TTC549 (cell line): ENCODE results near the gene PIP5K1A.
"Not testable (repeated sequence)": the region's sequence is repeated elsewhere in the genome, so short reads cannot be mapped to it uniquely, and the experiment has no call there.

Experiments used
- FAIRE-seq: peaks from 2 replicates; lab custom pipeline; 2012; peaks lifted over from hg19 to GRCh38; lab: Jason Lieb, UNC

The PIP5K1A gene

DNA sequence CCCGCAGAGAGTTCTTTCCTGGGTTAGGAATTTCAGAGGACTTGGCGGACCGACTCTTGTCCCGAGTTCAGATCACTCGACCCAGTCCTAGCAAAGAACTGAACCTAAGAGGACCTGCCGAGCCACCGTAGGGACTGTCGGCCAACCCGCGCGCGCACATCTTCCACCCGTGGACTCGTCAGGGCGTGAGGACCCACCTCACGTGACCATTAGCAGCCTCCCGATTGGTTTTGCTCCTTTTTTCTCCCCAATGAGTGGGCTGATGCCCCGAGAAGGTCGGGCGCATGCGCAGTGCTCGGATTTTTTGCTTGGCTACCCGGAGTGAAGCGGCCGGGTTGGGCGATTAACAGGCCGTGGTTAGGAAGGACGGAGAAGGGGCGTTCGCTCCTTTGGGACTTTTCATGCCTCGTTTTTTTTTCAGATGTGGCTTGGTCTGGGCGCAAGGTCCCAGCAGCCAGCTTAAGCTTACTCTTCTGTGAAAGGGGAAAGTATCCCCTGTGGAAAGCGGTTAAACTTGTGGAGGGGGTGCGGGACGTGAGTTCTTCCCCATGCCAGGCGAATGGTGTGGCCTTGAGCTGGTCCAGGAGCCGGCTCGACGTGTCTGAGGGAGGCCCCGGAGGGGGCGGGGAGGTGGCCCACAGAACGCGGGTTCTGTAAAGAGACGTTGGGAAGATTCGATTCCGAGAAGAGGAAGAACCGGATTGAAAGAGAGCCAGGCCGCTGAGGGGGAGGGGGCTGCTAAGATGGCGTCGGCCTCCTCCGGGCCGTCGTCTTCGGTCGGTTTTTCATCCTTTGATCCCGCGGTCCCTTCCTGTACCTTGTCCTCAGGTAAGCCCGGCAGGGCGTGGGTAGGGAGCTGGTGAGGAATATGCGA lies at the start of gene PIP5K1A:
TSS of gene PIP5K1A (plus strand) at position 299 of the 874 bp plus-strand sequence. CDS start at position 744, 445 bp downstream.
- FAIRE-seq, result peak; percentile 96

DNA sequence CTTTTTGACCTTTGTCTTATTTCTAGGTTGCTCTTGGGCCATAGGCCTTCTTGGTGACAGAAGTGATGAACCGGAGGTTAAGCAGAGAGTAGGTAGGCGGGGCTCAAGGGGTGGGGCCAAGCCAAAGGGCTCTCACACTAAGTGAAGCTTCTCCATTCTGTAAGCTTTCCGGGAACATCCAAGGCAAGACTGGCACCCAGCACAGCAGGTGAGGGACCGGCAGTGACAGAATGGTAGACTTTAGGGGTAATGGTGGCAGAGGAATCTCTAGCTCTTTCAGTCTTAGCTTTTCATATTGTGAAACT lies 41.9 kb upstream of the PIP5K1A start, which contains the start of gene TNFAIP8L2:
TSS of gene TNFAIP8L2 (plus strand) at position 135 of the 305 bp plus-strand sequence. CDS start 2,049 bp downstream, outside the sequence.
- FAIRE-seq, result no peak

DNA sequence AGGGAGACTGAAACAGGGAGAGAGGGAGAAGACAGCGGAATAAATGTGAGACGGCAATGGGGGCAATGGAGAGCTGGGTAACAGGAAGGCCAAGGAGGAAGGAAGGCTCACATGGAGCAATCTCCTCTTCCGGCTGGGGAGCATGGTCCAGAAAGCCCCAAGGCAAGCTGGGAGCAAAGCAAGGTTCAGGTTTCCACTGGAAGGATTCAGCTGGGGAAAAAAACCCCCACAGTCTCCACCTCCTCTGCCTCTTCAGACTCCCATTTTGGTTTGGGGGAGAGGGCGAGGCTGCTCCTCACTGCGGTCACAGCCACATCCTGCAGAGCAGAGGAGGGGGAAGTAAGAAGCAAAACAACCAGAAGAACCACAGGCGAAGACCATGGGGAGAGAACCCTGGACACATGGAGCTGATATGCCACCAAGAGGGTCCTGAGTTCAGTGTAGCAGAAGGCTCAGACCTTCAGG lies 41.3 kb upstream of the PIP5K1A start:
- FAIRE-seq, result no peak

DNA sequence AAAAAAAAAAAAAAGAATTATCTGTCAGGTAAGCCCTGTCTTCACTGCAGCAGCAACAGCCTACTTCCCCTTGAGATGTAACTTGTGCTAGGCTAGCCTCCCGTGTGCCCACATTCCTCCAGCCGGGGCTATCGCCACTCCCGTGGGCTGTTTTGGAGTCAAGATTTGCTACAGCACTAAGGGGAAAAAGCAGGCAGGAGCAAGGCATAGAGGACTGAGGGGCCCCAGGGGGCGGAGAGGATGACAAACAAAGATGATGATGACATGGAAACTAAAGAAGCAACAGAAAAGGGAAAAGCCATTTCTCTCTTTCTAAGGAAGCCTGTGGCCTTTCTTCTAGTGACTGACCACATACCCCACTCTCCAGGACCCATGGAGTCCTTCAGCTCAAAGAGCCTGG lies 40.0 kb upstream of the PIP5K1A start:
- FAIRE-seq, result no peak

- FAIRE-seq, result no peak
These were observed 39.6 kb upstream of the PIP5K1A start for GRCh38 chr1:151158751-151159251.

DNA sequence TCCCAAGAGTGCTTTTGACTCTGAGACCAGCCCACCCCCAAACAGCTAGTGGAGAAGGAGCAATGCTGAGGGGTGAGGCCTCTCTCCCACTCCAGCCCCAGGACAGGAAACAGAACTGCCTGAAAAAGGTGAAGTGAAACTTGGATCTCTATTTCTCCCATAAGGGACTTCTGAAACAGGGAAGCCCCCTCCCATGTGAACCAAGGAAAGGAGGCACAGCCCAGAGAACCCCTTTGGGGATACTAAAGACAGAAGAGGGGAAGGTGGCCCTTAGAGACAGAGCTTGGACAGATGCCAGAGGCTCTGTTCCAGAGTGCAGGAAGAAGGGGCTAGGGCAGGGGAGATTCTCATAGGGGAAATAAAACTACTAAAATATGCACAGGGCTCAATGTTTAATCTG lies 39.0 kb upstream of the PIP5K1A start:
- no peak for FAIRE-seq

GRCh38 chr1:151164732-151165280 lies 33.5 kb upstream of the PIP5K1A start:
- FAIRE-seq, result no peak

DNA sequence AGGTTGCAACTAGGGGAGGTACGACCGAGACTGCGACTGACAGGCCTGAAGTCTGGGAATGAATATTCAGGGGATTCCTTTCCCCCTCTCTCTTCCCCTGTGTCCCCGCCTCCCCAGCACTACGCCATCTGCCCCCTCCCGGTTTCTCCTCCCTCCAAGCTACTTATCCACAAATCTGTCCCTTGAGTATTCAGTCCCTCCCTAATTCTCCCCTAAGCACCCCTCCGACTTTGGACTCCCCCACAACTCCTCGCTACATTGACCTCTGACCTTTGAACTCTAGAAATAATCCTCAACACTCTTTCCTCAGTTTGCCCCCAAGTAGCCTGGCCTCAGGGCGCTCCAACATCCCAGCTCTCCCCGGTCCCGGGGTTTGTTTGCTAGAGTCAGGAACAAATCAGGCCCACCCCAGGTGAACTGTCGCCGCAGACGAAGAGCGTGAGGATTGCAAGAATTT lies 33.0 kb upstream of the PIP5K1A start:
- FAIRE-seq, result no peak

GRCh38 chr1:151165738-151166504 lies 32.4 kb upstream of the PIP5K1A start, which contains the start of the genes LYSMD1 and SCNM1:
Gene LYSMD1 (minus strand): TSS chr1:151165902. CDS start chr1:151165258, 644 bp downstream.
Gene SCNM1 (plus strand): TSS chr1:151166144. CDS start chr1:151166153, 9 bp downstream.
- FAIRE-seq, result peak; percentile 99

- no peak for FAIRE-seq
These were observed 31.8 kb upstream of the PIP5K1A start for GRCh38 chr1:151166505-151166956.

- no peak for FAIRE-seq
These were observed 31.2 kb upstream of the PIP5K1A start for GRCh38 chr1:151167116-151167515.

DNA sequence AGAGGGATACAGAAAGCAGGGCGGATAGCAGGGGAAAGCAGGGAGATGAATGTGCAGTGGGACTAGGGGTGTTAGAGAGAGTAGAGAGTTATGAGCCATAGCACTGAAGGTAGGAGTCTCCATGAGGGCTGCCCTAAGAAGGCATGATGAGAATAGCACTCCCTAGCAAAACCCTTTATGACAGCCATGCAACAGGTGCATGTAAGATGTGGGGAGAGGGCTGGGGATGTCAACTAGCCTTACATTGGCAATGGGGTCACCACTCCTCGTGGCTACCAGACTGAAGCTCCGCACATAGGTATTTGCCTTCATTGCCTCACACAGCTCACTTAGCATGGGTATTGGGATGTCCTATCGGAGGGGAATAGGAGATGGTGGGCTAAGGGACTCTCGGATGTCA lies 27.2 kb upstream of the PIP5K1A start:
- no peak for FAIRE-seq

DNA sequence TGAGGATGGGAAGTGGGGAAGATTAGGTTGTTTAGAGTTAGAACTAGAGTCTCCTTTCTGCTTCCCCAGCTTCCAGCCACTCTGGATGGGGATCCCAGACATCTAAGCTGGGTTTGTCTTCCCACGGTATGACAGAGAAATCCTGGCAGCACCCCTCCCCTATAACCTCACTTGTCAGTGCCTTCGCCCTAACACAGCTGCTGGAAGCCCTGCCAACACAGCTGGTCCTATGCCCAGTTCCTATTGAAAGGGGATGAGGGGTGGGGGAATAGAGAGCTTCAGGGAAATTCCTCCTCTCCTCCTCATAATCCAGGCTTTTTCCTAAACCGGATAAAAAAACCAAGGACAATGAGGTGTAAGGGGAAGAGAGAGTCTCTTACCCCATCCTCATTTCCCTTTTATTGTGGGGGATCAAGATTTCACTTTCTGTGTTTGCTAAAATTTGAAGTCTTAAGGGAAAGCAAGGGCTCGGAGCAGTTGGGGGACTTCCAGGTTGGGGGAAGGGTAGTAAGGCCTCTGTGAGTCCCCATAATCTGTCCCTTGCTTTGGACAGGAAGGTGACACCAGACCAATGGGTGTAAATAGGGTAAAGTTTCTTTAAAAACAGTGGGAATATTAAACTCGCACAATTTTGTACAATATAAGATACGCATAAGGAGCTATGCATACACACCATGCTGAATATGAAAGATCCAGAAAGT lies 23.2 kb upstream of the PIP5K1A start:
- FAIRE-seq, result no peak

- FAIRE-seq, result peak; percentile 82
These were observed 22.5 kb upstream of the PIP5K1A start, which contains the start of gene TMOD4 for GRCh38 chr1:151175863-151176262. Gene TMOD4 (minus strand): TSS chr1:151175981. CDS start chr1:151174875, 1,106 bp downstream.

- FAIRE-seq, result no peak
These were observed 21.8 kb upstream of the PIP5K1A start for GRCh38 chr1:151176514-151177045.

GRCh38 chr1:151184211-151184610 lies 14.1 kb upstream of the PIP5K1A start:
- no peak for FAIRE-seq

- FAIRE-seq, result no peak
These were observed 11.1 kb upstream of the PIP5K1A start for GRCh38 chr1:151187205-151187604.

DNA sequence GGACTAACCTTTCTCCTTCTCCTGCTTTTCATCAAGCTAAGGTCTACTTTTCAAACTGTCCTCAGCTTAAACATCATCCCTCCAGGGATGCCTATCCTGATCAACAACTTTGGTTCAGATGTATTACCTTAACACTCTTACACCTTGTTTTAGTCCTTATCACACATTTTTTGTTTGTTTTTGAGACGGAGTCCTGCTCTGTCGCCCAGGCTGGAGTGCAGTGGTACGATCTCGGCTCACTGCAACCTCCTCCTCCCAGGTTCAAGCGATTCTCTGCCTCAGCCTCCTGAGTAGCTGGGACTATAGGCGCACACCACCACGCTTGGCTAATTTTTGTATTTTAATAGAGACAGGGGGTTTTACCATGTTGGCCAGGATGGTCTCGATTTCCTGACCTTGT lies 9.7 kb upstream of the PIP5K1A start:
- not testable (repeated sequence) for FAIRE-seq

GRCh38 chr1:151189637-151190445 lies 8.5 kb upstream of the PIP5K1A start, which contains the start of gene VPS72:
Gene VPS72 (minus strand): TSS chr1:151190197. CDS start chr1:151190121, 76 bp downstream.
- peak; percentile 36 for FAIRE-seq

DNA sequence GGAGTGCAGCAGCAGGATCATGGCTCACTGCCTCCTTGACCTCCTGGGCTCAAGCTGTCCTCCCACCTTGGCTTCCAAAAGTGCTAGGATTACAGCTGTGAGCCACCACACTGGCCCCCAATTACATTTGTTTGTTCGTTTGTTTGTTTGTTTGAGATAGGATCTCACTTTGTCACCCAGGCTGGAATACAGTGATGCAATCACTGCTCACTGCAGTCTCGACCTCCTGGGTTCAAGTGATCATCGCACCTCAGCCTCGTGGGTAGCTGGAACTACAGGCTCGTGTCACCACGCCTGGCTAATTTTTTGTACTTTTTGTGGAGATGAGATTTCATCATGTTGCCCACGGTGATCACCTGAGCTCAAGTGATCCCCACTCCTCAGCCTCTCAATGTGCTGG lies 6.3 kb upstream of the PIP5K1A start:
- FAIRE-seq, result no peak
